Lower leg skin (tissue), 4 donors: ENCODE results near the gene STOM. TPM values are rescaled to one million over a fixed set of nuclear protein-coding genes. Genes with fewer than 3 reads are reported as not detected.

Experiments
- DNase-seq, 2 donors: peaks; one replicate each; pipeline ENCODE4 v3.0.0-alpha.2; 2019; ENCODE audit warnings: low spot score in 2 of 2
- H3K4me3 ChIP-seq: fragments of 200-600 bp; sonication (generic); 2 replicates; pipeline ENCODE4 v1.5.1; 2017; ENCODE audit warnings: mild to moderate bottlenecking, low read depth; ENCODE audit not compliant: poor library complexity, severe bottlenecking
- CTCF ChIP-seq, 3 donors: fragments of 450-650 bp; IDR thresholded peaks; one replicate each; pipeline ENCODE4 v1.5.1; 2016; ENCODE audit warnings: antibody characterized with exemption in 3 of 3, mild to moderate bottlenecking in 3 of 3, moderate library complexity in 2 of 3
- POLR2A ChIP-seq, 2 donors: fragments of 450-650 bp; IDR thresholded peaks; one replicate each; pipeline ENCODE4 v1.6.1; 2016 to 2017; ENCODE audit warnings: antibody characterized with exemption in 2 of 2, mild to moderate bottlenecking in 1 of 2, moderate library complexity in 1 of 2
- WGBS, 2 donors: methylation state at CpG; one replicate each; pipeline ENCODE4 v1.1.5; 2018; 5-methylcytosine and 5-hydroxymethylcytosine counted together
- intact Hi-C: fragments of 100-400 bp; cut with DNase I; formaldehyde crosslinking; loops from one replicate; pipeline ENCODE4 v1.15.0; 2023; ENCODE audit warnings: low total_unique reads
- total RNA-seq, 4 donors: library from RNA; depleted of rRNA; stranded (reverse); fragments of >200 nt; gene quantifications; one replicate each; pipeline ENCODE4 v1.1.0, GENCODE V29; 2016

STOM gene
- total RNA-seq, 4 donors from 2014 or later: 131 to 323 (median 208) TPM

- TF ChIP-seq CTCF (IDR thresholded peaks at IDR 0.05): no peak
- TF ChIP-seq POLR2A (IDR thresholded peaks at IDR 0.05): no peak
- WGBS, 2 donors: 38 to 48% methylated on average over 5 of the region's 5 CpGs
- no peak for DNase-seq
- H3K4me3 ChIP-seq: no peak overlapping the region
- intact Hi-C loops: no loop called here
Measured at GRCh38 chr9:121364077-121364476, 6.0 kb downstream of the STOM start.

- no peak overlapping the region for H3K4me3 ChIP-seq
- no peak for DNase-seq
- intact Hi-C loops: no loop called here
- WGBS, 2 donors: 7 to 16% methylated on average over 1 of the region's 1 CpG
- TF ChIP-seq POLR2A (IDR thresholded peaks at IDR 0.05) (no peak), CTCF (IDR thresholded peaks at IDR 0.05) (no peak)
Measured at GRCh38 chr9:121363622-121363961, 6.5 kb downstream of the STOM start.

GRCh38 chr9:121362813-121363621 is 7.0 kb downstream of the STOM start:
- no peak overlapping the region for H3K4me3 ChIP-seq
- 4 to 5% methylated on average over 2 of the region's 2 CpGs for WGBS, 2 donors

GRCh38 chr9:121360601-121361374 is 9.3 kb downstream of the STOM start:
- intact Hi-C loops: no loop called here
- no peak overlapping the region for H3K4me3 ChIP-seq
- TF ChIP-seq POLR2A (IDR thresholded peaks at IDR 0.05): no peak
- TF ChIP-seq CTCF (IDR thresholded peaks at IDR 0.05): no peak
- DNase-seq: no peak

More at GRCh38 chr9:121362813-121363621, 7.0 kb downstream of the STOM start:
- DNase-seq: no peak
- TF ChIP-seq POLR2A (IDR thresholded peaks at IDR 0.05): no peak
- intact Hi-C loops: no loop called here

GRCh38 chr9:121359351-121360294 is 10.4 kb downstream of the STOM start:
- intact Hi-C loops: no loop called here
- TF ChIP-seq POLR2A (IDR thresholded peaks at IDR 0.05) (no peak), CTCF (IDR thresholded peaks at IDR 0.05) (no peak)
- no peak for DNase-seq
- 69% methylated on average over 3 of the region's 3 CpGs for WGBS, 2 donors
- H3K4me3 ChIP-seq: no peak overlapping the region
